GM19455 (cell line): ENCODE measurements around the gene IFNA13.
"Not testable (repeated sequence)": the region's sequence is repeated elsewhere in the genome, so short reads cannot be mapped to it uniquely, and the experiment has no call there.

Experiments
- ATAC-seq: cut with Tn5 transposase; IDR thresholded peaks from one replicate; pipeline ENCODE4 v1.9.1; 2021; ENCODE audit not compliant: unreplicated experiment

Gene IFNA13

GRCh38 chr9:21367957-21368356 is at the start of gene IFNA13:
Gene IFNA13, minus strand, starts transcription at chr9:21368057. Its CDS starts 47 bp downstream, at chr9:21368010.
- ATAC-seq = no peak

DNA sequence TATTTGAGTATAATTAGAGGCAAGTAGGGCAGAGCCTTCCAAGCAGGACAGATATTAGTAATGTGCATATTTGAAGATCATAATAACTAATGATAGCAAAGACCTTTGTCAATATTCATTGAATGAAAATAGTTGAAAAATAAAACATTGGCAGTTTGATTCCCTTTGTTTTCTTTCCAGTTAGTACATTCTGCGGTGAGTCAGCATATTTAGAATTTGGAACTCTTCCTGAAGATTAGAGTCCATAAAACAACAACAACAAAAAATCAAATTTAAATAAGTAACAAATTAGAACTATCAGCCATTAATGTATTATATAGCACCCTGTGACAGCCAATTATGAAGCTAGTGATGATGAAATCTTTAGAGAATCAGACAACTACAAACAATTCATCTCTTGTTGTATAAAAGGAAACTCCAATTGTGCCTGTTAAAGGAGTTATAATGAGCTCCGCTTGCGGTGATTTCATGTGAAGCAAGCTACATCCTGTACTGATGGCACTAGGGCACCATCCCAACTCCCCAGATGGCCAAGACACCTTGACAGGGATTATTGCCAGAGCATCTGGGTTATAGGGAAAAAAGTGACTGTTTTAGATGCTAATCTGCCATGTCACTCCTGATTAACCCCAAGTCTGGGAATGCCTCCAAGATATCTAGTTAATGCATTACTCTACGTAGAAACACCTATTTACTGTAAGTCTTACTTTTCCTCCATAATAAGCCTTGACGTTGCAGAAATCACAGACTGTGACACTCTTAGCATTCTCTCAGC is 47.8 kb upstream of the IFNA13 start:
- ATAC-seq = no peak

GRCh38 chr9:21414220-21414940 is 46.5 kb upstream of the IFNA13 start:
- no peak for ATAC-seq

GRCh38 chr9:21413624-21414023 is 45.8 kb upstream of the IFNA13 start:
- ATAC-seq = no peak

DNA sequence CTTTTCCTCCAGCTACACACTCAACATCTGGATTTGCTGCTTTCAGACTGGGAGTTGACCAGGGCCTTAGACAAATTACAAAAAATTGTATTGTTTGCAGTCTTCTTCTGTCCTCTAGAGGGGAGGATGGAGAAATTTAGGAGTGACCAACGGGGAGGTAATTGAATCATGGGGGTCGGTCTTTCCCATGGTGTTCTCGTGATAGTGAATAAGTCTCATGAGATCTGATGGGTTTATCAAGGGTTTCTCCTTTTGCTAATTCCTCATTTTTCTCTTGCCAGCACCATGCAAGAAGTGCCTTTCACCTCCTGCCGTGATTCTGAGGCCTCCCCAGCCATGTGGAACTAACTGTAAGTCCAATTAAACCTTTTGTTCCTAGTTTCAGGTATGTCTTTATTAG is 45.3 kb upstream of the IFNA13 start:
- ATAC-seq = no peak

- no peak for ATAC-seq
Observed at GRCh38 chr9:21412107-21412506, 44.2 kb upstream of the IFNA13 start.

DNA sequence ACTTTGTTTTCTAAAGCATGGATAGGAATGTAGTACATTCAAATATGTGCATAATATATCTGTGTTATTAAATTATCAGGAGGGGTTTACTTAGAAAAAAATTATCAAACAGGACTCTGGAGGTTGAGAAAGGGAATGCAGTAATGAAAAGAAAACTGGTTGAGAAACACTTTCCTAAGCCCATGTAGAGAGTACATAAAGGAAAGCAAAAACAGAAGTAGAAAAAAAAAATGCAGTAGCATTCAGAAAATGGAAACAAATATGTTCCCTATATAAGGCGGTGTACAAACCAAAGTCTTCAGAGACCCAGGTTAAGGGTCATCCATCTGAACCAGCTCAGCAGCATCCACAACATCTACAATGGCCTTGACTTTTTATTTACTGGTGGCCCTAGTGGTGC is 41.0 kb upstream of the IFNA13 start, which contains the start of gene IFNA8:
IFNA8 (plus strand) TSS at position 301 of the 400 bp plus-strand sequence; CDS start at position 361, 60 bp downstream.
- ATAC-seq = no peak

- ATAC-seq = no peak
Observed at GRCh38 chr9:21404146-21404545, 36.3 kb upstream of the IFNA13 start.

DNA sequence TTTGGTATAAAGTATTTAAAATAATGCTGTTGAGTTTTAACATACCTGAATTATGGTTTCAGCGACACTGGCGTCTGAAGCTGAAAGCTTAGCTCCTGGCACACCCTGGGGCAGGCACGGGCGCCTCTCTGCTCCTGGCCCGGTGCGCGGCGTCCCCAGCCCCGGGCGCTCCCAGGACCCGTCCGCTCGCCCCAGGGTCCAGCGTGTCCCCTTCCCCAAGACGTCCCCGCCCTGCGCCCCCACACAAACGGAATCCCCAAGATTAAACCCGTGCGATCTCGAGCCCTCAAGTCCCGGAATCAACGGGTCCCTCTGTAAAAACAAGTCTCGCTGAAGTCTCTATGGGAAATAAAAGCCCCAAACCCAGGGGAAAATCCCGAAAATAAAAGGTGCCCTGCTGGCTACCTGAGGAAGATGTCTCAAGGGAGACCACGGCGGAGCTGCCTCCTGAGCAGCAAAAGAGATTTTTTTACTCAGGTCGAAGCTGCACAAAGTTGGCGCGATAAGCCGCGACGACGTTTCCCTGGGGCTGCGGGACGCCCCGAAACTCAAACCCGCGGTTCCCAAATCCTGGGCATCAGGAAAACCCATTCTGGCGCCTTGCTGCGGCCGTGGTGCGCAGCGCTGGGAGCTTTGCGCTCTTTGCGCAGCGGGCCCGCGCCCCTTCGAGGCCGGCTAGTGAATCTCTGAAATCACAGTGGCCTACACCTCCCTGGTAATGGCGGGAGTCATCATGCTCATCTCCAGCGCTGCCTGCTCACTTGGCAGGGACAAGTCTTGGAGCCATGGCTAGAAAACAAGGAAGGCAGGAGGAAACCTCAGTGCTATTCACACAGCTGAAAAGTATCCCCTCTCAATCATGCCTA is 34.8 kb upstream of the IFNA13 start:
- ATAC-seq = no peak

- ATAC-seq = no peak
Observed at GRCh38 chr9:21399956-21400355, 32.1 kb upstream of the IFNA13 start.

- no peak for ATAC-seq
Observed at GRCh38 chr9:21398955-21399489, 31.2 kb upstream of the IFNA13 start.

DNA sequence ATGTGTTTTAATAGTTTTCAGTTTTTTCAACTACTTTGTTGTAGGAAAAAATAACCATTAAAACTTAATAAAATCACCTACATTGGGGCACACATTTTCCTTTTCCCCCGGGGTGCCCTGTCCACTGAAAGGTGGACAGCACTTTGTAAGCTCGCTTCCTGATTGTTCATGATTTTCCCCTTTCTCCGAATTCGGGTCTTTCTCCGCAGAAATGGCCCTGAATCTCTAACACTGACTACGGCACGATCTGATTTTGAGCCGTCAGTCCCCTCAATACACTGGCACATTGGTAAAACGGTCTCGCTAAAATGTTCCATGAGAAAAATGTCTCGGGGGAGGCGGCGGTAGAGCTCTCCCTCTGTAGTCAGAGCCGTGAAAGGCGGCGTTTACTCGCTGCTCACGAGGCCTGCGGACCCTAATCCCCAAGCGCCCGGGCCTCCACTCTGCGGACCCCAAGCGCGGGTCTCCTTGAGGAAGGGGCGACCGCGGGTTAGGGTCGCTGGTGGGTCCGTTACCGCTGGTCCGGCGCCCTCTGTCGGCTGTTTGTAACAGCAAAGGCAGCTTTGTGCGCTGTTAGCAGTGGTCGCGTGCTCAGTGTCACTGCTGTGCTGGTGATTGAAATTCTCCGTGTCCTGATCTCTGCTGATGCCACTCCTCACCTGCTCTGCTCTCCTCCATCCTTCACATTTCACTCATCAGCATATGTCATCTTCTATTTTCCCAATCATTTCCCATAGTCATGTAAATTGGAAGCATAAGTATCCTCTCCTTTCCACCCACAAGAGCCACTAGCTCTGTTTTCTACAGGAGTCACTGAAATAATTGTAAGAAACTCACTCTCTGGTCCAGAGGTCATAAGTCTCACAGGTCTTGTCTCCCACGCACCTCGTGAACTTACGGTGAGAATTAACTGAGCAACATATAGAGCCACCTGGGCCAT is 28.2 kb upstream of the IFNA13 start:
- peak; percentile 80 for ATAC-seq

- no peak for ATAC-seq
Observed at GRCh38 chr9:21392270-21392669, 24.4 kb upstream of the IFNA13 start.

GRCh38 chr9:21385131-21385670 is 17.3 kb upstream of the IFNA13 start, which contains the start of gene IFNA2:
Gene IFNA2, minus strand, starts transcription at chr9:21385398. Its CDS starts 69 bp downstream, at chr9:21385329.
- no peak for ATAC-seq

GRCh38 chr9:21383627-21384026 is 15.8 kb upstream of the IFNA13 start:
- no peak for ATAC-seq

DNA sequence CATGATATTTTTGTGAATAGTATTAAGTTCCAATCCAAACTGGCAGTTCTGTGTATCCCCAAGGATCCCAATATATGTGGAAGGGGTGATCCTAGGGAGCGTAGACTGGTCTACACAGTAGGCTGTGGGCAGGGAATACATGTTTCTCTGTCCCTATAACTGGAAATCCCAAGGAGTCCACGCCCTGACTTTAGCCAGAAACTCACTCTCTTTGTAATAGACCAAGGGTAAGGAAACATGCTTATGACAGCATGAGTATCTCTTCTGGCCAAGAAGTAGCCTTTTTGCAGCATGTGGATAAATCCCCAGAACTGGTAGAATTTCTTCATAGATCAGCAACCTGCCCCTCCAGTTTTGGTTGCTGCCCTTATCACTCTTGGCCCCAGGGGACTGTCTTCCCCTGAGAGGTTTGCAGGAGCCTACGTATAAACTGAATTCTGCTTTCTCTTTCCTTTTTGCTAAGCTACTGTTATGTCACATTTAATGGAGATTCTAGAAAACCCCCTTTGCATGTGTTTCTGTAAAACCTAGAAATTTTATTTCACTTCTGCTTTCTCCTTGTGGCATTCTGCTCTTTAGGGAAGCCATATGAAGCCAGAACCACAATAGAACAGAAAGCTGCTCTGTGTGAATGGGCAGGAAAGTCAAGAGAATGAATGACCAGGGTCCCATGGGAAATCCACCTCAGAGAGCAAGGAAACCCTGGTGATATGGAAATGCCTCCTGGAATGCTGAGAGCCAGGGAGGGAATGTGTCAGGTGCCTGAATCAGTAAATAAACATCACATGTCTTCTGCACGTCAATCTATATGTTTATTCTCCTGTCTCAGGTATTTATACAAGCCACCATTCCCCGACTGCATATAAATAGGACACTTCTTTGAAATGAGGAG is 13.8 kb upstream of the IFNA13 start:
- peak; percentile 99 for ATAC-seq

GRCh38 chr9:21371467-21371866 is 3.6 kb upstream of the IFNA13 start:
- not testable (repeated sequence) for ATAC-seq

- peak; percentile 79 for ATAC-seq
Observed at GRCh38 chr9:21367169-21367568, 688 bp downstream of the IFNA13 start.

DNA sequence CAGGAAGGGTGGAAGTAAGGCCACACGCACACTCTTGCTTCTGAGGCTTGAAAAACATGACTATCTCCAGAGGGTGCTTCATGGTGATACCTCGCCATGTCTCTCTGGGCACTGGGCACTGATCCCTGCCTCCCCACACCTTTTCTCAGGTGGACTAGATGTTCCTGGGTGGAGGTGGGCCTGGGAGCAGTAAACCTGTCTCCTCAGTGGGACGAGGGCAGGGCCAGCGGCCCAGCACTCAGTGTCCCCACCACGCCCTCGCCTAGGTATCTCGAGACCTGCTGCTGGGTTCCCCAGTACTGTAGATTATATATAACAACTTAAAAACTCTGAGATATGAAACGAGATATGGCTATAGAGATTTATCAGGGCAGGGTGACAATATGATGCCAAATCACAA is 5.6 kb downstream of the IFNA13 start:
- ATAC-seq = no peak
